ENCODE measurements around the gene ASB10. TPM values are rescaled to one million over a fixed set of nuclear protein-coding genes. Genes with fewer than 3 reads are reported as not detected.

ASB10 gene
- total and polyA plus RNA-seq, 2 of the 4 experiments (the other 2 are of a cell fraction): not detected

- no peak overlapping the region for H3K4me3 ChIP-seq (ENCODE audit: insufficient read depth, low read depth, low read length)
- H2BK15ac ChIP-seq (ENCODE audit: low read depth, low read length): no peak overlapping the region
- ATAC-seq (ENCODE audit: low read depth): no peak
- peaks cover 11% of the 10 kb centered on the region for H3K36me3 ChIP-seq (ENCODE audit: control insufficient read depth, insufficient read depth, low read length)
- H2BK20ac ChIP-seq (ENCODE audit: low read depth, low read length): no peak overlapping the region
- no peak overlapping the region for H3K18ac ChIP-seq (ENCODE audit: low read depth, low read length)
- H3K27ac ChIP-seq (ENCODE audit: insufficient read depth, low read length): no peak overlapping the region
- H2BK120ac ChIP-seq (ENCODE audit: low read depth, low read length): no peak overlapping the region
- H4K5ac ChIP-seq (ENCODE audit: low read depth, low read length): no peak overlapping the region
- H3K23ac ChIP-seq (ENCODE audit: low read depth, low read length): no peak overlapping the region
- ChIA-PET POLR2A (ENCODE audit: unreplicated experiment) (no interaction called here), CTCF (no interaction called here)
- no peaks in the 10 kb centered on the region for H3K79me1 ChIP-seq (ENCODE audit: low read depth in 1 of 2, low read length in 2 of 2)
- H2AFZ ChIP-seq (replicated peaks; ENCODE audit: low read length, poor library complexity): no peak overlapping the region
- H3K27me3 ChIP-seq (ENCODE audit: control insufficient read depth, insufficient read depth, low read length): peaks cover 47% of the 10 kb centered on the region
- dilution Hi-C loops (cut with HindIII; ENCODE audit: low sequenced_read_pairs, unreplicated experiment): no loop called here
- H3K14ac ChIP-seq (replicated peaks; ENCODE audit: low read depth, low read length): no peak overlapping the region
- intact Hi-C loops (cut with micrococcal nuclease): no loop called here
- H2AK9ac ChIP-seq (replicated peaks; ENCODE audit: low read depth, low read length, poor library complexity): no peak overlapping the region
- H3K9ac ChIP-seq (ENCODE audit: low read depth, low read length): no peak overlapping the region
- H3K4me1 ChIP-seq (ENCODE audit: control insufficient read depth, insufficient read depth, low read length): no peaks in the 10 kb centered on the region
- no peak overlapping the region for H4K8ac ChIP-seq (ENCODE audit: low read depth in 2 of 2, low read length in 2 of 2)
- H2AK5ac ChIP-seq (ENCODE audit: low read depth, low read length): no peak overlapping the region
- BruUV-seq (replicated peaks): no TSS peak
- in situ Hi-C loops (cut with MboI; ENCODE audit: low sequenced_read_pairs): no loop called here
- TF ChIP-seq RFX5 (IDR thresholded peaks at IDR 0.05; ENCODE audit: low read depth, low read length): no peak
- no peak for TF ChIP-seq BHLHE40 (IDR thresholded peaks at IDR 0.05; ENCODE audit: low read depth, low read length)
- TF ChIP-seq NFE2L2 (IDR thresholded peaks at IDR 0.05; ENCODE audit: low read depth, low read length): no peak
- TF ChIP-seq SMC3 (IDR thresholded peaks at IDR 0.05; ENCODE audit: low read depth, low read length): no peak
- TF ChIP-seq MAZ (IDR thresholded peaks at IDR 0.05; ENCODE audit: borderline replicate concordance, low read depth, low read length): no peak
- TF ChIP-seq FOS (IDR thresholded peaks at IDR 0.05; ENCODE audit: low read depth, low read length): no peak
- no peak for TF ChIP-seq ELK1 (IDR thresholded peaks at IDR 0.05; ENCODE audit: borderline replicate concordance, low read depth, low read length)
- TF ChIP-seq RCOR1 (IDR thresholded peaks at IDR 0.05; ENCODE audit: insufficient replicate concordance, low read length): no peak
- no peak for TF ChIP-seq RAD21 (IDR thresholded peaks at IDR 0.05; ENCODE audit: low read length)
- TF ChIP-seq CEBPB (IDR thresholded peaks at IDR 0.05; ENCODE audit: low read depth, low read length): no peak
- TF ChIP-seq MAFK (IDR thresholded peaks at IDR 0.05; ENCODE audit: low read depth, low read length): no peak
- no peak overlapping the region for H3K56ac ChIP-seq (ENCODE audit: extremely low read depth, insufficient read depth, low read length)
- H4K20me1 ChIP-seq (ENCODE audit: insufficient read depth, low read length): no peaks in the 10 kb centered on the region
- no CpG with 5 or more reads among the region's 9 CpGs for WGBS, 2 experiments (ENCODE audit: extremely low coverage in 2 of 2, insufficient read length in 1 of 2)
- no peaks in the 10 kb centered on the region; the same call in 1 of the 2 replicates for H3K9me1 ChIP-seq (ENCODE audit: insufficient read depth, low read length)
- no peak overlapping the region for H4K91ac ChIP-seq (ENCODE audit: insufficient read depth, low read depth, low read length)
- DNase-seq: no peak
- no peak overlapping the region for H2BK5ac ChIP-seq (ENCODE audit: low read depth, low read length, poor library complexity, severe bottlenecking)
- H3K4me2 ChIP-seq (ENCODE audit: low read depth, low read length): no peak overlapping the region
- no peaks in the 10 kb centered on the region for H3K9me3 ChIP-seq (ENCODE audit: control insufficient read depth, insufficient read depth, low read length)
- H3K4ac ChIP-seq (ENCODE audit: low read depth, low read length): no peak overlapping the region
These were observed 21.3 kb upstream of the ASB10 start for GRCh38 chr7:151208253-151208862.

Measured in IMR-90 (cell line).